Measurements from ENCODE around the gene RPL39L. TPM values are rescaled to one million over a fixed set of nuclear protein-coding genes. Genes with fewer than 3 reads are reported as not detected.
"Not testable (repeated sequence)": the region's sequence is repeated elsewhere in the genome, so short reads cannot be mapped to it uniquely, and the experiment has no call there.

RPL39L gene
- total RNA-seq, result 10 to 100 TPM; 18.2 to 21.4 TPM

- Mint-ChIP-seq H3K4me3 (peak within 1 kb of the TSS; percentile 79), H3K9me3 (ENCODE audit: low read depth) (peaks cover 18% of the 10 kb centered on the region), H3K4me1 (peaks cover 27% of the 10 kb centered on the region), H3K36me3 (ENCODE audit: low read depth) (peaks cover 26% of the 10 kb centered on the region), H3K27ac (peak within 1 kb of the TSS; percentile 95), H3K27me3 (no peaks in the 10 kb centered on the region)
- ATAC-seq (peak; percentile 94), DNase-seq (peak; percentile 97)
- intact Hi-C loops (cut with DNase I, micrococcal nuclease), result loop anchor here (1.0 to 5.0 kb wide), 12 partner anchors 9 to 1993 kb away; partner anchors contain the start of genes DNAJB11 (in 1 of the 2), EIF4A2 (in 1 of the 2), ST6GAL1 (in 1 of the 2) and TRA2B (in 1 of the 2)
- ChIA-PET POLR2A (interaction anchor here (0.5 to 1.4 kb wide), 7 partner anchors 26 to 332 kb away, joined by 3 to 5 read pairs (median 3); no protein-coding TSS in a partner anchor), CTCF (interaction anchor here (0.6 to 5.7 kb wide), 38 partner anchors 10 to 537 kb away, joined by 3 to 81 read pairs (median 5); partner anchors contain the start of gene EIF4A2)
These were observed at the start of gene RPL39L for GRCh38 chr3:187139126-187139894. TSS of gene RPL39L (minus strand) at chr3:187139496. CDS start at chr3:187121300, 18,196 bp downstream.

GRCh38 chr3:187188931-187189330, 49.6 kb upstream of the RPL39L start:
- Mint-ChIP-seq H3K36me3 (ENCODE audit: low read depth) (no peaks in the 10 kb centered on the region), H3K4me1 (no peaks in the 10 kb centered on the region), H3K27me3 (peaks cover 19% of the 10 kb centered on the region), H3K9me3 (ENCODE audit: low read depth) (no peaks in the 10 kb centered on the region), H3K27ac (no peak overlapping the region), H3K4me3 (no peak overlapping the region)
- no peak for ATAC-seq
- intact Hi-C loops (cut with DNase I, micrococcal nuclease), result no loop called here
- ChIA-PET POLR2A (no interaction called here), CTCF (interaction anchor here (1.2 kb wide), 1 partner anchor 30 kb away, joined by 3 read pairs; no protein-coding TSS in a partner anchor)
- no peak for DNase-seq

- no peaks in the 10 kb centered on the region for H3K36me3 Mint-ChIP-seq (ENCODE audit: low read depth)
- ChIA-PET POLR2A (interaction anchor here (0.6 kb wide), 1 partner anchor 16 kb away, joined by 3 read pairs; no protein-coding TSS in a partner anchor), CTCF (interaction anchor here (1.1 kb wide), 1 partner anchor 22 kb away, joined by 4 read pairs; no protein-coding TSS in a partner anchor)
- peaks cover 15% of the 10 kb centered on the region for H3K27me3 Mint-ChIP-seq
- intact Hi-C loops (cut with DNase I, micrococcal nuclease), result no loop called here
- no peak for ATAC-seq
- H3K4me3 Mint-ChIP-seq, result no peak overlapping the region
- H3K27ac Mint-ChIP-seq, result no peak overlapping the region
- DNase-seq, result no peak
- no peaks in the 10 kb centered on the region for H3K9me3 Mint-ChIP-seq (ENCODE audit: low read depth)
- no peaks in the 10 kb centered on the region for H3K4me1 Mint-ChIP-seq
These were observed 47.6 kb upstream of the RPL39L start for GRCh38 chr3:187186801-187187421.

GRCh38 chr3:187186375-187186774, 47.1 kb upstream of the RPL39L start:
- DNase-seq, result no peak
- no peak overlapping the region for H3K4me3 Mint-ChIP-seq
- peaks cover 15% of the 10 kb centered on the region for H3K27me3 Mint-ChIP-seq
- intact Hi-C loops (cut with DNase I, micrococcal nuclease), result no loop called here
- no peaks in the 10 kb centered on the region for H3K36me3 Mint-ChIP-seq (ENCODE audit: low read depth)
- H3K9me3 Mint-ChIP-seq (ENCODE audit: low read depth), result no peaks in the 10 kb centered on the region
- POLR2A ChIA-PET, result interaction anchor here (0.6 kb wide), 1 partner anchor 16 kb away, joined by 3 read pairs; no protein-coding TSS in a partner anchor
- H3K4me1 Mint-ChIP-seq, result no peaks in the 10 kb centered on the region
- no peak overlapping the region for H3K27ac Mint-ChIP-seq
- CTCF ChIA-PET, result interaction anchor here (1.1 kb wide), 1 partner anchor 22 kb away, joined by 4 read pairs; no protein-coding TSS in a partner anchor
- ATAC-seq, result no peak

GRCh38 chr3:187185759-187186158, 46.5 kb upstream of the RPL39L start:
- ATAC-seq (no peak), DNase-seq (no peak)
- Mint-ChIP-seq H3K4me3 (no peak overlapping the region), H3K27me3 (peaks cover 12% of the 10 kb centered on the region), H3K9me3 (ENCODE audit: low read depth) (no peaks in the 10 kb centered on the region), H3K27ac (no peak overlapping the region), H3K36me3 (ENCODE audit: low read depth) (no peaks in the 10 kb centered on the region), H3K4me1 (no peaks in the 10 kb centered on the region)
- POLR2A ChIA-PET, result no interaction called here
- CTCF ChIA-PET, result no interaction called here
- intact Hi-C loops (cut with DNase I, micrococcal nuclease), result no loop called here

- H3K9me3 Mint-ChIP-seq (ENCODE audit: low read depth), result no peaks in the 10 kb centered on the region
- ChIA-PET CTCF (interaction anchor here (0.6 kb wide), 1 partner anchor 357 kb away, joined by 3 read pairs; no protein-coding TSS in a partner anchor), POLR2A (no interaction called here)
- no peak for ATAC-seq
- intact Hi-C loops (cut with DNase I, micrococcal nuclease), result no loop called here
- H3K27me3 Mint-ChIP-seq, result peaks cover 8% of the 10 kb centered on the region
- H3K4me3 Mint-ChIP-seq, result no peak overlapping the region
- no peak for DNase-seq
- H3K36me3 Mint-ChIP-seq (ENCODE audit: low read depth), result no peaks in the 10 kb centered on the region
- H3K27ac Mint-ChIP-seq, result no peak overlapping the region
- no peaks in the 10 kb centered on the region for H3K4me1 Mint-ChIP-seq
These were observed 44.6 kb upstream of the RPL39L start for GRCh38 chr3:187183903-187184302.

- intact Hi-C loops (cut with DNase I, micrococcal nuclease), result no loop called here
- no peak overlapping the region for H3K27ac Mint-ChIP-seq
- CTCF ChIA-PET, result interaction anchor here (0.6 to 1.1 kb wide), 3 partner anchors 39 to 356 kb away, joined by 3 read pairs; no protein-coding TSS in a partner anchor
These were observed 44.0 kb upstream of the RPL39L start for GRCh38 chr3:187183210-187183862.

GRCh38 chr3:187181454-187182170, 42.3 kb upstream of the RPL39L start:
- DNase-seq, result no peak
- H3K27ac Mint-ChIP-seq, result no peak overlapping the region
- ChIA-PET POLR2A (no interaction called here), CTCF (interaction anchor here (0.6 to 1.3 kb wide), 5 partner anchors 16 to 567 kb away, joined by 3 to 5 read pairs (median 3); partner anchors contain the start of gene RPL39L)
- H3K4me3 Mint-ChIP-seq, result no peak overlapping the region
- intact Hi-C loops (cut with DNase I, micrococcal nuclease), result no loop called here
- H3K27me3 Mint-ChIP-seq, result peaks cover 3% of the 10 kb centered on the region
- no peaks in the 10 kb centered on the region for H3K36me3 Mint-ChIP-seq (ENCODE audit: low read depth)
- H3K4me1 Mint-ChIP-seq, result no peaks in the 10 kb centered on the region
- no peak for ATAC-seq
- H3K9me3 Mint-ChIP-seq (ENCODE audit: low read depth), result no peaks in the 10 kb centered on the region

More at GRCh38 chr3:187183210-187183862, 44.0 kb upstream of the RPL39L start:
- Mint-ChIP-seq H3K4me3 (no peak overlapping the region), H3K36me3 (ENCODE audit: low read depth) (no peaks in the 10 kb centered on the region), H3K9me3 (ENCODE audit: low read depth) (no peaks in the 10 kb centered on the region), H3K27me3 (peaks cover 8% of the 10 kb centered on the region), H3K4me1 (no peaks in the 10 kb centered on the region)
- ATAC-seq, result no peak
- POLR2A ChIA-PET, result no interaction called here
- no peak for DNase-seq

- Mint-ChIP-seq H3K4me3 (no peak overlapping the region), H3K9me3 (ENCODE audit: low read depth) (no peaks in the 10 kb centered on the region), H3K4me1 (peaks cover 8% of the 10 kb centered on the region), H3K27me3 (no peaks in the 10 kb centered on the region), H3K36me3 (ENCODE audit: low read depth) (no peaks in the 10 kb centered on the region), H3K27ac (no peak overlapping the region)
- ChIA-PET CTCF (no interaction called here), POLR2A (no interaction called here)
- DNase-seq (no peak), ATAC-seq (no peak)
- intact Hi-C loops (cut with DNase I, micrococcal nuclease), result no loop called here
These were observed 33.6 kb upstream of the RPL39L start for GRCh38 chr3:187172929-187173328.

GRCh38 chr3:187170911-187171310, 31.6 kb upstream of the RPL39L start:
- POLR2A ChIA-PET; H3K4me3 Mint-ChIP-seq; H3K27me3 Mint-ChIP-seq; H3K9me3 Mint-ChIP-seq (ENCODE audit: low read depth); DNase-seq; H3K27ac Mint-ChIP-seq; ATAC-seq; H3K36me3 Mint-ChIP-seq (ENCODE audit: low read depth); intact Hi-C loops (cut with DNase I, micrococcal nuclease); H3K4me1 Mint-ChIP-seq: not testable (repeated sequence)
- CTCF ChIA-PET, result interaction anchor here (0.7 to 1.3 kb wide), 2 partner anchors 32 to 344 kb away, joined by 3 to 4 read pairs; partner anchors contain the start of gene RPL39L

Data from activated CD4-positive, alpha-beta T cell treated with anti-CD3 and anti-CD28 coated beads for 36 hours (primary cell).